Trophoblast cell (in vitro differentiated cells and primary cell): Measurements from ENCODE around the gene FANCD2OS.
"Not testable (repeated sequence)": the region's sequence is repeated elsewhere in the genome, so short reads cannot be mapped to it uniquely, and the experiment has no call there.

Experiments used
- DNase-seq, 2 donors: peaks; one replicate each; pipeline ENCODE4 v3.0.0-alpha.2; 2016
- H2AFZ ChIP-seq: 2 replicates; pipeline ENCODE4 v1.6.1; 2013; ENCODE audit warnings: low read length, moderate library complexity, mild to moderate bottlenecking; ENCODE audit not compliant: insufficient read depth, poor library complexity
- H2AK5ac ChIP-seq: 2 replicates; pipeline ENCODE4 v1.6.1; 2013; ENCODE audit warnings: mild to moderate bottlenecking, low read length
- H2BK120ac ChIP-seq: 2 replicates; pipeline ENCODE4 v1.6.1; 2013; ENCODE audit warnings: low read length, mild to moderate bottlenecking, moderate library complexity; ENCODE audit not compliant: insufficient read depth, poor library complexity
- H2BK12ac ChIP-seq: 2 replicates; pipeline ENCODE4 v1.6.1; 2013; ENCODE audit warnings: mild to moderate bottlenecking, low read length, moderate library complexity
- H2BK5ac ChIP-seq: 2 replicates; pipeline ENCODE4 v1.6.1; 2013; ENCODE audit warnings: low read length, low read depth, moderate library complexity, mild to moderate bottlenecking; ENCODE audit not compliant: poor library complexity
- H3K14ac ChIP-seq: 2 replicates; pipeline ENCODE4 v1.6.1; 2013; ENCODE audit warnings: mild to moderate bottlenecking, low read length
- H3K18ac ChIP-seq: 2 replicates; pipeline ENCODE4 v1.6.1; 2013; ENCODE audit warnings: mild to moderate bottlenecking, low read length
- H3K23ac ChIP-seq: 2 replicates; pipeline ENCODE4 v1.6.1; 2013; ENCODE audit warnings: low read length
- H3K27ac ChIP-seq: 2 replicates; pipeline ENCODE4 v1.5.1; 2013; ENCODE audit warnings: low read depth, mild to moderate bottlenecking, inconsistent platforms, low read length, moderate library complexity
- H3K27me3 ChIP-seq: 2 replicates; pipeline ENCODE4 v1.6.1; 2013; ENCODE audit warnings: inconsistent platforms, mild to moderate bottlenecking, low read length, moderate library complexity; ENCODE audit not compliant: insufficient read depth
- H3K36me3 ChIP-seq, 2 experiments: 1 replicate in 1 of 2; 2 replicates in 1 of 2; pipeline ENCODE4 v1.6.1; 2013; ENCODE audit warnings: low read length in 2 of 2, mild to moderate bottlenecking in 2 of 2, moderate library complexity in 1 of 2; ENCODE audit not compliant: insufficient read depth in 2 of 2, control insufficient read depth in 1 of 2
- H3K4ac ChIP-seq: 2 replicates; pipeline ENCODE4 v1.6.1; 2013; ENCODE audit warnings: low read depth, mild to moderate bottlenecking, low read length, moderate library complexity
- H3K4me1 ChIP-seq, 2 experiments: 1 replicate in 1 of 2; 2 replicates in 1 of 2; pipeline ENCODE4 v1.6.1; 2013; ENCODE audit warnings: low read length in 2 of 2, mild to moderate bottlenecking in 2 of 2, moderate library complexity in 1 of 2; ENCODE audit not compliant: insufficient read depth in 2 of 2, control insufficient read depth in 1 of 2
- H3K4me2 ChIP-seq: 2 replicates; pipeline ENCODE4 v1.6.1; 2013; ENCODE audit warnings: inconsistent platforms, mild to moderate bottlenecking, low read length, moderate library complexity
- H3K4me3 ChIP-seq: 2 replicates; pipeline ENCODE4 v1.5.1; 2013; ENCODE audit warnings: mild to moderate bottlenecking, low read depth, low read length, inconsistent platforms
- H3K79me1 ChIP-seq: one replicate; pipeline ENCODE4 v1.6.1; 2013; ENCODE audit warnings: low read length
- H3K79me2 ChIP-seq: 2 replicates; pipeline ENCODE4 v1.6.1; 2013; ENCODE audit warnings: low read length, mild to moderate bottlenecking; ENCODE audit not compliant: control insufficient read depth, insufficient read depth, poor library complexity
- H3K9ac ChIP-seq: 2 replicates; pipeline ENCODE4 v1.6.1; 2013; ENCODE audit warnings: mild to moderate bottlenecking, low read length
- H3K9me3 ChIP-seq: 2 replicates; pipeline ENCODE4 v1.6.1; 2013; ENCODE audit warnings: low read depth, mild to moderate bottlenecking, control low read depth, inconsistent platforms, low read length; ENCODE audit not compliant: insufficient read depth
- H4K12ac ChIP-seq: 2 replicates; pipeline ENCODE4 v1.6.1; 2013; ENCODE audit warnings: low read depth, mild to moderate bottlenecking, low read length, moderate library complexity
- H4K8ac ChIP-seq: 2 replicates; pipeline ENCODE4 v1.6.1; 2013; ENCODE audit warnings: low read depth, mild to moderate bottlenecking, low read length, moderate library complexity
- H4K91ac ChIP-seq: one replicate; pipeline ENCODE4 v1.6.1; 2013; ENCODE audit warnings: low read depth, mild to moderate bottlenecking, low read length, moderate library complexity
- WGBS: extraction: QIAGEN DNeasy Blood & Tissue Kit; methylation state at CpG from one replicate; pipeline ENCODE4 v1.1.7; 2013; ENCODE audit warnings: missing lambda C conversion rate; ENCODE audit not compliant: insufficient read length, insufficient coverage; ENCODE audit errors: extremely low coverage; 5-methylcytosine and 5-hydroxymethylcytosine counted together

FANCD2OS gene

GRCh38 chr3:10074666-10075065, 33.4 kb downstream of the FANCD2OS start:
- H3K27me3 ChIP-seq, result no peaks in the 10 kb centered on the region
- H3K4me1 ChIP-seq, result no peaks in the 10 kb centered on the region
- no peak overlapping the region for H2BK12ac ChIP-seq
- H3K4me2 ChIP-seq, result no peak overlapping the region
- H3K36me3 ChIP-seq, result peaks cover 15 to 24% of the 10 kb centered on the region in 2 experiments
- no peak overlapping the region for H2BK5ac ChIP-seq
- H3K23ac ChIP-seq, result no peak overlapping the region
- H2AFZ ChIP-seq, result no peak overlapping the region
- no peaks in the 10 kb centered on the region for H3K79me1 ChIP-seq
- no peak overlapping the region for H3K18ac ChIP-seq
- H3K4me3 ChIP-seq, result no peak overlapping the region
- no peak overlapping the region for H2BK120ac ChIP-seq
- H4K12ac ChIP-seq, result no peak overlapping the region
- H4K91ac ChIP-seq, result no peak overlapping the region
- no peak overlapping the region for H3K27ac ChIP-seq
- H3K9me3 ChIP-seq, result no peaks in the 10 kb centered on the region
- H3K9ac ChIP-seq, result no peak overlapping the region
- H4K8ac ChIP-seq, result no peak overlapping the region
- H2AK5ac ChIP-seq, result no peak overlapping the region
- no peak overlapping the region for H3K4ac ChIP-seq
- no peak overlapping the region for H3K14ac ChIP-seq
- no peaks in the 10 kb centered on the region for H3K79me2 ChIP-seq
- no peak for DNase-seq

GRCh38 chr3:10070077-10070476, 38.0 kb downstream of the FANCD2OS start:
- H3K27me3 ChIP-seq, H4K12ac ChIP-seq, H3K27ac ChIP-seq, H3K79me2 ChIP-seq, H2BK120ac ChIP-seq, H2AK5ac ChIP-seq, H3K4me3 ChIP-seq, H3K4me1 ChIP-seq, H2BK5ac ChIP-seq, H3K79me1 ChIP-seq, H4K8ac ChIP-seq, H3K4me2 ChIP-seq, H4K91ac ChIP-seq, H2AFZ ChIP-seq, H3K18ac ChIP-seq, H3K4ac ChIP-seq, H3K9ac ChIP-seq, H3K14ac ChIP-seq, DNase-seq, H3K9me3 ChIP-seq, H2BK12ac ChIP-seq, H3K23ac ChIP-seq: not testable (repeated sequence)
- H3K36me3 ChIP-seq, result peaks cover 8 to 13% of the 10 kb centered on the region in 2 experiments
- no CpG with 5 or more reads among the region's 33 CpGs for WGBS

- Histone ChIP-seq H3K79me2 (no peaks in the 10 kb centered on the region), H3K14ac (no peak overlapping the region), H4K8ac (no peak overlapping the region), H3K4me3 (no peak overlapping the region), H3K36me3 (peaks cover 4 to 5% of the 10 kb centered on the region in 2 experiments), H4K12ac (no peak overlapping the region), H3K18ac (no peak overlapping the region), H3K79me1 (no peaks in the 10 kb centered on the region), H2AFZ (no peak overlapping the region), H3K4ac (no peak overlapping the region), H3K27me3 (no peaks in the 10 kb centered on the region), H2BK120ac (no peak overlapping the region), H2AK5ac (no peak overlapping the region), H2BK5ac (no peak overlapping the region), H3K4me1 (no peaks in the 10 kb centered on the region), H3K27ac (no peak overlapping the region), H3K4me2 (no peak overlapping the region), H3K9me3 (no peaks in the 10 kb centered on the region), H2BK12ac (no peak overlapping the region), H3K23ac (no peak overlapping the region), H3K9ac (no peak overlapping the region), H4K91ac (no peak overlapping the region)
- WGBS, result no CpG with 5 or more reads among the region's 4 CpGs
- DNase-seq, result no peak
Observed at GRCh38 chr3:10055097-10055496, 53.0 kb downstream of the FANCD2OS start.
